HepG2 (cell line): Measurements from ENCODE around the gene CASKIN2. TPM values are rescaled to one million over a fixed set of nuclear protein-coding genes. Genes with fewer than 3 reads are reported as not detected.

Source experiments
- AGO1 ChIP-seq: fragments of 200-400 bp; formaldehyde crosslinking; IDR thresholded peaks from 2 replicates; pipeline ENCODE4 v1.6.1; 2017; ENCODE audit warnings: mild to moderate bottlenecking, low read depth, low read length, moderate library complexity; ENCODE audit not compliant: poor library complexity, severe bottlenecking
- ARID4A ChIP-seq: sonication (generic); formaldehyde crosslinking; IDR thresholded peaks from 2 replicates; pipeline ENCODE4 v1.5.0; 2020; ENCODE audit warnings: mild to moderate bottlenecking, missing genetic modification reagents, borderline replicate concordance
- BRD4 ChIP-seq: sonication (generic); formaldehyde crosslinking; IDR thresholded peaks from 2 replicates; pipeline ENCODE4 v1.4.0; 2020; ENCODE audit warnings: missing genetic modification reagents
- CBX5 ChIP-seq: sonication (generic); formaldehyde crosslinking; IDR thresholded peaks from 2 replicates; pipeline ENCODE4 v1.4.0; 2020; ENCODE audit warnings: missing genetic modification reagents, borderline replicate concordance
- GMEB1 ChIP-seq: sonication (generic); formaldehyde crosslinking; IDR thresholded peaks from 2 replicates; pipeline ENCODE4 v1.5.1; 2020; ENCODE audit warnings: missing genetic modification reagents, mild to moderate bottlenecking, borderline replicate concordance
- HOXA3 ChIP-seq: sonication (generic); formaldehyde crosslinking; IDR thresholded peaks from 2 replicates; pipeline ENCODE4 v1.5.0; 2020; ENCODE audit warnings: missing genetic modification reagents
- MAZ ChIP-seq, 2 experiments: sonication (generic) in 1 of 2; formaldehyde crosslinking in 1 of 2; IDR thresholded peaks; 2 replicates each; pipeline versions ENCODE4 v1.5.0 to v1.6.1; 2012 to 2020; ENCODE audit warnings: low read depth in 2 of 2, mild to moderate bottlenecking in 2 of 2, borderline replicate concordance in 1 of 2, improper control_type of control experiment in 1 of 2, low read length in 1 of 2, missing genetic modification reagents in 1 of 2, moderate library complexity in 1 of 2
- MTERF4 ChIP-seq: sonication (generic); formaldehyde crosslinking; IDR thresholded peaks from 2 replicates; pipeline ENCODE4 v1.8.0; 2023; ENCODE audit warnings: mild to moderate bottlenecking, missing genetic modification reagents
- NR2F1 ChIP-seq, 2 experiments: fragments of 450-650 bp in 1 of 2; formaldehyde crosslinking in 1 of 2; IDR thresholded peaks; 2 replicates each; pipeline versions ENCODE4 v1.5.0 to v1.6.1; 2016 to 2020; ENCODE audit warnings: mild to moderate bottlenecking in 1 of 2, missing compliant biosample characterization in 1 of 2, missing genetic modification reagents in 1 of 2, moderate library complexity in 1 of 2
- PHB2 ChIP-seq: fragments of 450-650 bp; IDR thresholded peaks from 2 replicates; pipeline ENCODE4 v1.6.1; 2018; ENCODE audit not compliant: partially characterized antibody
- PPARG ChIP-seq: conservative IDR thresholded peaks from 2 replicates; pipeline ENCODE4 v1.6.1; 2016; ENCODE audit warnings: missing biosample characterization, missing genetic modification reagents
- SOX6 ChIP-seq, 2 experiments: fragments of 450-650 bp in 1 of 2; sonication (generic) in 1 of 2; formaldehyde crosslinking in 1 of 2; IDR thresholded peaks; 2 replicates each; pipeline versions ENCODE4 v1.4.0 to v1.6.1; 2017 to 2020; ENCODE audit warnings: antibody characterized with exemption in 1 of 2, mild to moderate bottlenecking in 1 of 2, missing genetic modification reagents in 1 of 2
- TFE3 ChIP-seq: IDR thresholded peaks from 2 replicates; pipeline ENCODE4 v1.6.1; 2016
- polyA plus RNA-seq, 8 experiments: library from polyadenylated mRNA; depleted of rRNA in 3 of 8; stranded (reverse) in 7 of 8; unstranded in 1 of 8; fragments of >200 nt; fragmentation: Illumina TruSeq in 4 of 8; extraction: Trizol in 4 of 8; gene quantifications; 2 replicates each; pipeline versions ENCODE4 v1.2.1 to v1.2.3, GENCODE V29; 2011 to 2016; ENCODE audit warnings: low read depth in 4 of 8, missing spikeins in 1 of 8, mixed read lengths in 1 of 8; ENCODE audit not compliant: insufficient read depth in 1 of 8
- total RNA-seq, 5 experiments: library from RNA; depleted of rRNA; stranded (reverse); fragments of >200 nt; fragmentation: Illumina TruSeq; extraction: Trizol; gene quantifications; 2 replicates each; pipeline ENCODE4 v1.2.3, GENCODE V29; 2016; ENCODE audit warnings: low read depth in 1 of 5
- TF ChIP-seq, protein P1 (sequence below): sonication (generic); formaldehyde crosslinking; IDR thresholded peaks from 2 replicates; pipeline ENCODE4 v1.4.0; 2020; ENCODE audit warnings: missing genetic modification reagents

Gene CASKIN2
- total and polyA plus RNA-seq, 2 of the 13 experiments (the other 11 are each of a cell fraction or from before 2014, with no cell fraction given) = 5.2 to 7.8 TPM

GRCh38 chr17:75504347-75505151 is 10.8 kb downstream of the CASKIN2 start (continued):
- TF ChIP-seq BRD4 (CRISPR knock-in tag) = 0 out of 2 replicates have a peak, but pooled peaks have one; percentile 47
- TF ChIP-seq AGO1 = peak; percentile 60
- TF ChIP-seq CBX5 (CRISPR knock-in tag) = peak; percentile 55; the same call in 1 of the 2 replicates
- peak; percentile 21; the same call in 1 of the 2 replicates for TF ChIP-seq HOXA3
- TF ChIP-seq MAZ (IDR thresholded peaks at IDR 0.05; ENCODE audit: borderline replicate concordance, low read depth, low read length) = no peak; the same call in 1 of the 2 replicates
- TF ChIP-seq MAZ (CRISPR knock-in tag; IDR thresholded peaks at IDR 0.05; ENCODE audit: low read depth) = 0 out of 2 replicates have a peak, but pooled peaks have one; percentile 38
- peak; percentile 70 for TF ChIP-seq ARID4A (CRISPR knock-in tag)
- TF ChIP-seq GMEB1 = no peak
- TF ChIP-seq TFE3 = no peak
- peak in 1 of 2 experiments; percentile 57; a peak in 1 of 4 replicates for TF ChIP-seq NR2F1 (CRISPR knock-in tag; IDR thresholded peaks at IDR 0.05)
- TF ChIP-seq PPARG = peak; percentile 64
- no peak for TF ChIP-seq PHB2
- no peak for TF ChIP-seq SOX6 (IDR thresholded peaks at IDR 0.05)
- TF ChIP-seq SOX6 (CRISPR knock-in tag; IDR thresholded peaks at IDR 0.05) = peak; percentile 31; the same call in 1 of the 2 replicates
- no peak for TF ChIP-seq MTERF4 (CRISPR knock-in tag)
- TF ChIP-seq, protein P1, sequence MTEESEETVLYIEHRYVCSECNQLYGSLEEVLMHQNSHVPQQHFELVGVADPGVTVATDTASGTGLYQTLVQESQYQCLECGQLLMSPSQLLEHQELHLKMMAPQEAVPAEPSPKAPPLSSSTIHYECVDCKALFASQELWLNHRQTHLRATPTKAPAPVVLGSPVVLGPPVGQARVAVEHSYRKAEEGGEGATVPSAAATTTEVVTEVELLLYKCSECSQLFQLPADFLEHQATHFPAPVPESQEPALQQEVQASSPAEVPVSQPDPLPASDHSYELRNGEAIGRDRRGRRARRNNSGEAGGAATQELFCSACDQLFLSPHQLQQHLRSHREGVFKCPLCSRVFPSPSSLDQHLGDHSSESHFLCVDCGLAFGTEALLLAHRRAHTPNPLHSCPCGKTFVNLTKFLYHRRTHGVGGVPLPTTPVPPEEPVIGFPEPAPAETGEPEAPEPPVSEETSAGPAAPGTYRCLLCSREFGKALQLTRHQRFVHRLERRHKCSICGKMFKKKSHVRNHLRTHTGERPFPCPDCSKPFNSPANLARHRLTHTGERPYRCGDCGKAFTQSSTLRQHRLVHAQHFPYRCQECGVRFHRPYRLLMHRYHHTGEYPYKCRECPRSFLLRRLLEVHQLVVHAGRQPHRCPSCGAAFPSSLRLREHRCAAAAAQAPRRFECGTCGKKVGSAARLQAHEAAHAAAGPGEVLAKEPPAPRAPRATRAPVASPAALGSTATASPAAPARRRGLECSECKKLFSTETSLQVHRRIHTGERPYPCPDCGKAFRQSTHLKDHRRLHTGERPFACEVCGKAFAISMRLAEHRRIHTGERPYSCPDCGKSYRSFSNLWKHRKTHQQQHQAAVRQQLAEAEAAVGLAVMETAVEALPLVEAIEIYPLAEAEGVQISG = 0 out of 2 replicates have a peak, but pooled peaks have one; percentile 16
- TF ChIP-seq, all 625 proteins: peak for 90
